Upper lobe of right lung (tissue), 1 donor: Measurements from ENCODE around the gene NDUFAF5. TPM values are rescaled to one million over a fixed set of nuclear protein-coding genes. Genes with fewer than 3 reads are reported as not detected.

Source experiments
- ATAC-seq: fragments of 200-7000 bp; cut with Tn5 transposase; one replicate; pipeline ENCODE4 v1.9.1; 2020; ENCODE audit warnings: mild to moderate bottlenecking, moderate library complexity
- DNase-seq: peaks from one replicate; pipeline ENCODE4 v3.0.0-alpha.2; 2020
- H3K27ac ChIP-seq: fragments of 200-600 bp; one replicate; pipeline ENCODE4 v1.8.0; 2022
- H3K27me3 ChIP-seq: fragments of 200-600 bp; one replicate; pipeline ENCODE4 v1.8.0; 2022; ENCODE audit warnings: mild to moderate bottlenecking
- H3K36me3 ChIP-seq: fragments of 200-600 bp; one replicate; pipeline ENCODE4 v1.8.0; 2022
- H3K4me1 ChIP-seq: fragments of 200-600 bp; one replicate; pipeline ENCODE4 v1.8.0; 2022
- H3K4me3 ChIP-seq: fragments of 200-600 bp; one replicate; pipeline ENCODE4 v1.8.0; 2022; ENCODE audit warnings: mild to moderate bottlenecking
- H3K9me3 ChIP-seq: fragments of 200-600 bp; one replicate; pipeline ENCODE4 v1.8.0; 2022
- CTCF ChIP-seq: fragments of 200-600 bp; IDR thresholded peaks from one replicate; pipeline ENCODE4 v1.8.0; 2022; ENCODE audit warnings: antibody characterized with exemption
- intact Hi-C: fragments of 100-400 bp; cut with DNase I; formaldehyde crosslinking; loops from one replicate; pipeline ENCODE4 v1.11.0; 2022
- total RNA-seq: library from RNA; stranded (reverse); fragmentation: NEBNext Ultra II Directional; extraction: Animal tissue kit (Norgen Biotek cat#: 25700); gene quantifications from one replicate; pipeline ENCODE4 v1.2.1, GENCODE V29; 2021
- donor health status: DM: no; HTN: yes; CAD: no; lungs with severe emphysema.

Gene NDUFAF5
- total RNA-seq, 1 donor from 2014 or later, result 20.1 TPM

DNA sequence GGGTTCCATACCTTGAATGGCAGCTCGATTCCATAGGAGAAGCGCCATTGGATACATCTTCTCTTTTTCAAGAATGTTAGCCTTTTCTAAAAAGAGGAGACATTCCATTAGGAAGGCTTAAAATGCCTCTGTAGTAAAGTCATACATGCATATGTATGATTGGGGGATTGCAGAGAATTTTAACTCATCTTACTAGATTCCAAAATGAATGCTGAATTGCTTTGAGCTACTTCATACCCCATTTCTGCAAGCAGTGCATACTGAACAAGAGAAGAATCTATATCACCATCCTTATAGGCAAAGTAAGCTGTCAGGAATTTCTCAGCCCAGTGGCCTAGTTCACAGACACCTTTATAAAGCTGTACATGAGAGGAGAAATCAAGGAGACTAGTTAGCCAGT is 80.3 kb downstream of the NDUFAF5 start:
- H3K9me3 ChIP-seq, result no peaks in the 10 kb centered on the region
- no peak for TF ChIP-seq CTCF
- H3K4me3 ChIP-seq, result no peak overlapping the region
- no peak for DNase-seq
- peak overlapping the region; percentile 19 for H3K27ac ChIP-seq
- intact Hi-C loops, result no loop called here
- no peak for ATAC-seq
- H3K36me3 ChIP-seq, result no peaks in the 10 kb centered on the region
- no peaks in the 10 kb centered on the region for H3K27me3 ChIP-seq
- H3K4me1 ChIP-seq, result peaks cover 6% of the 10 kb centered on the region

DNA sequence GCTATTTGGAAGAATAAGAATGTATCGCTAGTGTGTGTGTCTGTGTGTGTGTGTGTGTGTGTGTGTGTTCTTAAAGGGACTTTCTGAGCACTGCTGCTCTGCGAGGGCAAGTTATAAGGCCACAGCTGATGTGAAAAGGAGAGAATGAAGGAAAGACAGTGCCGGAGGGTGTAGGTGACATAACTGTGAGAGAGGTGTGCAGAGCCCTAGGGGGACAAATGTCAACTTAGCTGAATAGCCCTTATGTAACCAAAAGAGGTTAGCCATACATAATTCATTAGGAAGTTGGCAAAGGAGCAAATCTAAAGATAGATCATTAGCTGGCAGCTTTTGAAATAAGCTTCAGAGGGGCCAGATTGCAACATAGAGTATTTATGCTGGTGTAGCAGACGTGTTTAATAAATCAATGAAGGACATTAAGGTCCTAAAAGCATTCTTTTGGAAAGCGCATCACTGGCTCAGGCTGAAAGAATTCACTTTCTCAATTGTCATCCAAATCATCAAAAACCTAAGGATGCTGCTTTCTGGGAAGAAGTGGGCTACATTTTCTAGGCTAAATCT is 81.0 kb downstream of the NDUFAF5 start:
- peak overlapping the region; percentile 19 for H3K27ac ChIP-seq
- no peak overlapping the region for H3K4me3 ChIP-seq
- no peaks in the 10 kb centered on the region for H3K36me3 ChIP-seq
- intact Hi-C loops, result no loop called here
- ATAC-seq (peak; percentile 38), DNase-seq (no peak)
- peaks cover 6% of the 10 kb centered on the region for H3K4me1 ChIP-seq
- TF ChIP-seq CTCF, result no peak
- H3K9me3 ChIP-seq, result no peaks in the 10 kb centered on the region
- H3K27me3 ChIP-seq, result no peaks in the 10 kb centered on the region

- H3K4me1 ChIP-seq, result peaks cover 6% of the 10 kb centered on the region
- intact Hi-C loops, result no loop called here
- H3K36me3 ChIP-seq, result no peaks in the 10 kb centered on the region
- H3K27me3 ChIP-seq, result no peaks in the 10 kb centered on the region
- H3K27ac ChIP-seq, result no peak overlapping the region
- DNase-seq, result no peak
- no peak overlapping the region for H3K4me3 ChIP-seq
- TF ChIP-seq CTCF, result no peak
- no peaks in the 10 kb centered on the region for H3K9me3 ChIP-seq
- ATAC-seq, result peak; percentile 90
Observed at GRCh38 chr20:13868331-13868730, 83.5 kb downstream of the NDUFAF5 start.

DNA sequence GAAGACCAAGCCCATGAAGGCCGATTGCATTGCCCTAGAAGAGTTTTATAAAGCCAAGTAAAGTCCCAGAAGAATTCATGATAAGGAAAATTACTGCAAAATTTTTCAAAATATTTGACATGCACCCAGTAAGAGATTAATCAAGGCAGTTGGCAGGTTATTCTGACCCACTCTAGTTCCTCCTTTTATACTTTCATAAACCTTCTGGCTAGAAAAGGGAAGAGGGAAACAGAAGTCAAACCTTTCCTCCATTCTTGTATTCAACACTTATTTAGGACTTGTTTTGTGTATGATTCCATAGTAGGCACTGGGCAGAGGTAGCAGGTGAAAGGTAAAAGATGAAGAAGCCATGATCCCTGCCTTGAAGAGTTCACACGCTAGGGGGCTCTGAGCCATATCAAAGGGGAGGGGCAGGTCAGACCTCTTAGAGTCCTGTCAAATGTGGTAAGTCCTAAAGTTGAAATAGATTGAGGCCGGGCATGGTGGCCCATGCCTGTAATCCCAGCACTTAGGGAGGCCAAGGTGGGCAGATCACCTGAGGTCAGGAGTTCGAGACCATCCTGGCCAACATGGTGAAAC is 85.4 kb downstream of the NDUFAF5 start:
- intact Hi-C loops, result no loop called here

More for the DNA sequence above, 85.4 kb downstream of the NDUFAF5 start:
- H3K36me3 ChIP-seq, result no peaks in the 10 kb centered on the region
- TF ChIP-seq CTCF, result no peak
- H3K27me3 ChIP-seq, result no peaks in the 10 kb centered on the region
- ATAC-seq (no peak), DNase-seq (no peak)
- H3K4me3 ChIP-seq, result no peak overlapping the region
- no peak overlapping the region for H3K27ac ChIP-seq
- peaks cover 6% of the 10 kb centered on the region for H3K4me1 ChIP-seq
- H3K9me3 ChIP-seq, result no peaks in the 10 kb centered on the region

Other genes starting within 250 kb of the NDUFAF5 start
- 17.1 TPM for gene TASP1, start 146.1 kb upstream of the NDUFAF5 start, total RNA-seq
- 15.1 TPM for gene ESF1, start 109 bp upstream of the NDUFAF5 start, total RNA-seq
- not detected for gene SEL1L2, start 205.6 kb downstream of the NDUFAF5 start, total RNA-seq
- gene MACROD2, start 210.5 kb downstream of the NDUFAF5 start, total RNA-seq, result 78.2 TPM